T-helper 17 cell (primary cell): ENCODE measurements around the gene NPHP4. TPM values are rescaled to one million over a fixed set of nuclear protein-coding genes. Genes with fewer than 3 reads are reported as not detected.

ENCODE experiments used
- ATAC-seq: fragments of 150-1000 bp; cut with Tn5 transposase; 2 replicates; pipeline ENCODE4 v1.10.0; 2021; ENCODE audit warnings: mild to moderate bottlenecking, moderate library complexity
- DNase-seq, 3 donors: peaks; one replicate each; pipeline versions ENCODE4 v3.0.0 to v3.0.0-alpha.2; 2020 to 2021
- H3K9me3 ChIP-seq: one replicate; pipeline ENCODE4 v1.7.0; 2013; ENCODE audit warnings: low read length, mild to moderate bottlenecking; ENCODE audit not compliant: control insufficient read depth, poor library complexity, severe bottlenecking
- H3K27ac Mint-ChIP-seq: one replicate; pipeline ENCODE4 v1.8.0; 2022; ENCODE audit warnings: mild to moderate bottlenecking, moderate library complexity, mixed read lengths
- H3K27me3 Mint-ChIP-seq: one replicate; pipeline ENCODE4 v1.8.0; 2022; ENCODE audit warnings: mixed read lengths
- H3K36me3 Mint-ChIP-seq: one replicate; pipeline ENCODE4 v1.8.0; 2022; ENCODE audit warnings: low read depth, mixed read lengths
- H3K4me1 Mint-ChIP-seq: one replicate; pipeline ENCODE4 v1.8.0; 2022; ENCODE audit warnings: mild to moderate bottlenecking, mixed read lengths
- H3K4me3 Mint-ChIP-seq: one replicate; pipeline ENCODE4 v1.8.0; 2022; ENCODE audit warnings: mild to moderate bottlenecking, moderate library complexity, mixed read lengths
- total RNA-seq, 4 donors: library from RNA in 2 of 4; stranded (reverse) in 2 of 4; gene quantifications; one replicate each; pipeline ENCODE4 v1.2.3 and lab custom pipeline; 2022 to 2026

The NPHP4 gene
- total RNA-seq, 2 donors from 2014 or later, result 9.9 to 14.1 TPM

GRCh38 chr1:5865774-5866173 lies 126.5 kb downstream of the NPHP4 start:
- Mint-ChIP-seq H3K27me3 (no peaks in the 10 kb centered on the region), H3K4me3 (no peak overlapping the region), H3K27ac (no peak overlapping the region), H3K4me1 (no peaks in the 10 kb centered on the region), H3K36me3 (peaks cover 9% of the 10 kb centered on the region)
- no peak for ATAC-seq
- no peaks in the 10 kb centered on the region for H3K9me3 ChIP-seq
- DNase-seq, result no peak

- no peak overlapping the region for H3K27ac Mint-ChIP-seq
These were observed 127.2 kb downstream of the NPHP4 start for GRCh38 chr1:5865056-5865455.

GRCh38 chr1:5864256-5864655 lies 128.0 kb downstream of the NPHP4 start:
- Mint-ChIP-seq H3K4me1 (no peaks in the 10 kb centered on the region), H3K36me3 (peaks cover 9% of the 10 kb centered on the region), H3K4me3 (no peak overlapping the region), H3K27ac (no peak overlapping the region), H3K27me3 (no peaks in the 10 kb centered on the region)
- no peaks in the 10 kb centered on the region for H3K9me3 ChIP-seq
- no peak for ATAC-seq
- no peak for DNase-seq

More at GRCh38 chr1:5865056-5865455, 127.2 kb downstream of the NPHP4 start:
- Mint-ChIP-seq H3K27me3 (no peaks in the 10 kb centered on the region), H3K4me3 (no peak overlapping the region), H3K36me3 (peaks cover 9% of the 10 kb centered on the region), H3K4me1 (no peaks in the 10 kb centered on the region)
- ATAC-seq, result no peak
- no peak for DNase-seq
- no peaks in the 10 kb centered on the region for H3K9me3 ChIP-seq

GRCh38 chr1:5863238-5863637 lies 129.0 kb downstream of the NPHP4 start:
- H3K4me1 Mint-ChIP-seq, result no peaks in the 10 kb centered on the region
- no peak for DNase-seq
- no peaks in the 10 kb centered on the region for H3K9me3 ChIP-seq

GRCh38 chr1:5861871-5862825 lies 130.1 kb downstream of the NPHP4 start:
- no peak overlapping the region for H3K4me3 Mint-ChIP-seq

More at GRCh38 chr1:5863238-5863637, 129.0 kb downstream of the NPHP4 start:
- Mint-ChIP-seq H3K27me3 (no peaks in the 10 kb centered on the region), H3K4me3 (no peak overlapping the region), H3K27ac (no peak overlapping the region), H3K36me3 (peaks cover 9% of the 10 kb centered on the region)
- no peak for ATAC-seq

GRCh38 chr1:5860277-5860676 lies 131.9 kb downstream of the NPHP4 start:
- no peak overlapping the region for H3K27ac Mint-ChIP-seq
- H3K9me3 ChIP-seq, result no peaks in the 10 kb centered on the region
- no peaks in the 10 kb centered on the region for H3K4me1 Mint-ChIP-seq
- DNase-seq (no peak), ATAC-seq (no peak)
- H3K36me3 Mint-ChIP-seq, result peaks cover 9% of the 10 kb centered on the region
- H3K4me3 Mint-ChIP-seq, result no peak overlapping the region
- no peaks in the 10 kb centered on the region for H3K27me3 Mint-ChIP-seq

More at GRCh38 chr1:5861871-5862825, 130.1 kb downstream of the NPHP4 start:
- Mint-ChIP-seq H3K36me3 (peaks cover 9% of the 10 kb centered on the region), H3K27me3 (no peaks in the 10 kb centered on the region), H3K4me1 (no peaks in the 10 kb centered on the region), H3K27ac (no peak overlapping the region)
- H3K9me3 ChIP-seq, result no peaks in the 10 kb centered on the region
- DNase-seq (no peak), ATAC-seq (no peak)

- no peak for ATAC-seq
- DNase-seq, result no peak
- H3K4me3 Mint-ChIP-seq, result no peak overlapping the region
- H3K27me3 Mint-ChIP-seq, result no peaks in the 10 kb centered on the region
- no peaks in the 10 kb centered on the region for H3K4me1 Mint-ChIP-seq
- peaks cover 9% of the 10 kb centered on the region for H3K36me3 Mint-ChIP-seq
- no peaks in the 10 kb centered on the region for H3K9me3 ChIP-seq
- no peak overlapping the region for H3K27ac Mint-ChIP-seq
These were observed 132.5 kb downstream of the NPHP4 start for GRCh38 chr1:5859766-5860165.

GRCh38 chr1:5858844-5859407 lies 133.3 kb downstream of the NPHP4 start:
- H3K27ac Mint-ChIP-seq, result no peak overlapping the region

GRCh38 chr1:5858246-5858645 lies 134.0 kb downstream of the NPHP4 start:
- no peaks in the 10 kb centered on the region for H3K27me3 Mint-ChIP-seq
- peaks cover 5% of the 10 kb centered on the region for H3K36me3 Mint-ChIP-seq
- ATAC-seq (no peak), DNase-seq (no peak)
- no peak overlapping the region for H3K27ac Mint-ChIP-seq
- H3K4me3 Mint-ChIP-seq, result no peak overlapping the region
- H3K4me1 Mint-ChIP-seq, result no peaks in the 10 kb centered on the region
- no peaks in the 10 kb centered on the region for H3K9me3 ChIP-seq

More at GRCh38 chr1:5858844-5859407, 133.3 kb downstream of the NPHP4 start:
- H3K4me3 Mint-ChIP-seq, result no peak overlapping the region
- peaks cover 7% of the 10 kb centered on the region for H3K36me3 Mint-ChIP-seq
- no peaks in the 10 kb centered on the region for H3K4me1 Mint-ChIP-seq
- ATAC-seq, result no peak
- no peaks in the 10 kb centered on the region for H3K9me3 ChIP-seq
- no peak for DNase-seq
- no peaks in the 10 kb centered on the region for H3K27me3 Mint-ChIP-seq

- DNase-seq, result no peak
- Mint-ChIP-seq H3K4me1 (no peaks in the 10 kb centered on the region), H3K4me3 (no peak overlapping the region), H3K27me3 (no peaks in the 10 kb centered on the region), H3K27ac (no peak overlapping the region), H3K36me3 (peaks cover 5% of the 10 kb centered on the region)
- ATAC-seq, result no peak
- H3K9me3 ChIP-seq, result no peaks in the 10 kb centered on the region
These were observed 134.6 kb downstream of the NPHP4 start for GRCh38 chr1:5857508-5858090.

- ATAC-seq (no peak), DNase-seq (no peak)
- Mint-ChIP-seq H3K27ac (no peak overlapping the region), H3K4me1 (no peaks in the 10 kb centered on the region), H3K27me3 (no peaks in the 10 kb centered on the region), H3K36me3 (peaks cover 4% of the 10 kb centered on the region), H3K4me3 (no peak overlapping the region)
- no peaks in the 10 kb centered on the region for H3K9me3 ChIP-seq
These were observed 135.2 kb downstream of the NPHP4 start for GRCh38 chr1:5857011-5857410.

- Mint-ChIP-seq H3K27me3 (no peaks in the 10 kb centered on the region), H3K27ac (no peak overlapping the region), H3K4me1 (no peaks in the 10 kb centered on the region), H3K36me3 (peaks cover 2% of the 10 kb centered on the region), H3K4me3 (no peak overlapping the region)
- ATAC-seq, result no peak
- no peak for DNase-seq
- H3K9me3 ChIP-seq, result no peaks in the 10 kb centered on the region
These were observed 135.9 kb downstream of the NPHP4 start for GRCh38 chr1:5856246-5856815.

GRCh38 chr1:5855196-5855897 lies 136.9 kb downstream of the NPHP4 start:
- H3K4me1 Mint-ChIP-seq, result no peaks in the 10 kb centered on the region
- DNase-seq (no peak), ATAC-seq (no peak)
- no peak overlapping the region for H3K27ac Mint-ChIP-seq
- H3K27me3 Mint-ChIP-seq, result no peaks in the 10 kb centered on the region
- H3K4me3 Mint-ChIP-seq, result no peak overlapping the region
- H3K9me3 ChIP-seq, result no peaks in the 10 kb centered on the region
- no peaks in the 10 kb centered on the region for H3K36me3 Mint-ChIP-seq
